Breast epithelium (tissue), 4 donors: ENCODE data around the gene AMZ1. TPM values are rescaled to one million over a fixed set of nuclear protein-coding genes. Genes with fewer than 3 reads are reported as not detected.

Experiments used
- DNase-seq, 2 donors: peaks; one replicate each; pipeline ENCODE4 v3.0.0-alpha.2; 2019; ENCODE audit warnings: low spot score in 2 of 2
- H3K27ac ChIP-seq, 2 donors: fragments of 200-600 bp; sonication (generic) in 1 of 2; one replicate each; pipeline ENCODE4 v1.5.1; 2016 to 2019; ENCODE audit warnings: mild to moderate bottlenecking in 1 of 2
- H3K27me3 ChIP-seq, 2 donors: fragments of 200-600 bp; sonication (generic) in 1 of 2; one replicate each; pipeline versions ENCODE4 v1.5.1 to v1.6.0; 2017 to 2019; ENCODE audit warnings: control low read depth in 1 of 2, mild to moderate bottlenecking in 1 of 2
- H3K36me3 ChIP-seq: fragments of 200-600 bp; one replicate; pipeline ENCODE4 v1.5.1; 2019
- H3K4me1 ChIP-seq, 2 donors: fragments of 200-600 bp; sonication (generic); one replicate each; pipeline ENCODE4 v1.5.1; 2016 to 2019; ENCODE audit warnings: control low read depth in 1 of 2
- H3K4me3 ChIP-seq, 3 donors: fragments of 200-600 bp; sonication (generic); 1 replicate in 2 of 3; 2 replicates in 1 of 3; pipeline ENCODE4 v1.5.1; 2016 to 2019; ENCODE audit warnings: mild to moderate bottlenecking in 3 of 3, moderate library complexity in 2 of 3
- H3K9me3 ChIP-seq, 2 donors: fragments of 200-600 bp; sonication (generic) in 1 of 2; one replicate each; pipeline ENCODE4 v1.5.1; 2016 to 2019; ENCODE audit warnings: control low read depth in 1 of 2
- POLR2A ChIP-seq: fragments of 450-650 bp; IDR thresholded peaks from one replicate; pipeline ENCODE4 v1.6.1; 2016; ENCODE audit warnings: antibody characterized with exemption, mild to moderate bottlenecking, moderate library complexity
- POLR2AphosphoS5 ChIP-seq, 3 donors: sonication (generic); formaldehyde crosslinking; IDR thresholded peaks; one replicate each; pipeline ENCODE4 v1.6.1; 2017; ENCODE audit warnings: antibody characterized with exemption in 3 of 3
- intact Hi-C: fragments of 100-400 bp; cut with DNase I; formaldehyde crosslinking; loops from one replicate; pipeline ENCODE4 v1.15.1; 2023; ENCODE audit warnings: low total_unique reads
- total RNA-seq, 3 donors: library from RNA; depleted of rRNA; stranded (reverse); fragments of >200 nt; gene quantifications; one replicate each; pipeline ENCODE4 v1.1.0, GENCODE V29; 2016
- TF ChIP-seq, protein P1 (sequence below), 3 donors: fragments of 450-650 bp; IDR thresholded peaks; one replicate each; pipeline ENCODE4 v1.5.1; 2016 to 2017; ENCODE audit warnings: antibody characterized with exemption in 3 of 3, mild to moderate bottlenecking in 3 of 3, moderate library complexity in 3 of 3

AMZ1 gene
- total RNA-seq, 3 donors from 2014 or later: 0.16 to 0.88 (median 0.33) TPM

DNA sequence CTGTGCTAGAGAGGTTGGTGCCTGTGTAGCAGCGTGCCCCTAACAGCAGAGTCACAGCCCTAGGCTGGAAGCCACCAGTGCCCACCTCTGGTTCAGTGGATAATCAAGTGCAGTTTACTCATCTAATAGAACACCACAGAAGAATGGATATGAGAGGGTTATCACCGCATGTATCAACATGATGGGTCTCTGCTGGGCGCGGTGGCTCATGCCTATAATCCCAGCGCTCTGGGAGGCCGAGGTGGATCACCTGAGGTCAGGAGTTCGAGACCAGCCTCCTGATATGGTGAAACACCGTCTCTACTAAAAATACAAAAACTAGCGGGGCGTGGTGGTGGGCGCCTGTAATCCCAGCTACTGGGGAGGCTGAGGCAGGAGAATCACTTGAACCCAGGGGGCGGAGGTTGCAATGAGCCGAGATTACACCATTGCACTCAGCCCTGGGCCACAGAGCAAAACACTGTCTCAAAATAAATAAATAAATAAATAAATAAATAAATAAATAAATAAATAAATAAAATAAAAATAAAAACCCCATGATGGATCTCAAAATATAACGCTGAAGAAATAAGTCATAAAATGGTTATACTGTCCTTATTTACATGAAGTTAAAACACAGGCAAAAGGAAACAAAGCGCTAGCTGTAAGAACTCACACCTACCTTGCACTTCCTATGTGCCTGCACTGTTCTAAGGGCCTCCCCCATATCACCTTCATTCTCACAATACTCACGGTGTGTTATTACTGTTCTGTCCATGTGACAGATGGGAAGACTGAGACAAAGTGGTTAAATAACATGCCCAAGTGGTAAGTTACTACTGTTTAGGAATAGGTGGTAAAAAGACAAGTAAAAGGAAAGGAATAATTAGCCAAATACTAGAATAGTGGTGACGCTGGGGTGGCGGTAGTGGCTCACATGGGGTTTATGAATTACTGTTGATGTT is 70.9 kb downstream of the AMZ1 start:
- Histone ChIP-seq H3K9me3 (no peaks in the 10 kb centered on the region), H3K27me3 (no peaks in the 10 kb centered on the region), H3K27ac (peak overlapping the region; percentile 78 to 99), H3K4me3 (no peak overlapping the region), H3K4me1 (peaks cover 10 to 25% of the 10 kb centered on the region in 2 donors), H3K36me3 (no peaks in the 10 kb centered on the region)
- no peak for TF ChIP-seq POLR2AphosphoS5 (IDR thresholded peaks at IDR 0.05)
- TF ChIP-seq POLR2A: no peak
- TF ChIP-seq, protein P1, sequence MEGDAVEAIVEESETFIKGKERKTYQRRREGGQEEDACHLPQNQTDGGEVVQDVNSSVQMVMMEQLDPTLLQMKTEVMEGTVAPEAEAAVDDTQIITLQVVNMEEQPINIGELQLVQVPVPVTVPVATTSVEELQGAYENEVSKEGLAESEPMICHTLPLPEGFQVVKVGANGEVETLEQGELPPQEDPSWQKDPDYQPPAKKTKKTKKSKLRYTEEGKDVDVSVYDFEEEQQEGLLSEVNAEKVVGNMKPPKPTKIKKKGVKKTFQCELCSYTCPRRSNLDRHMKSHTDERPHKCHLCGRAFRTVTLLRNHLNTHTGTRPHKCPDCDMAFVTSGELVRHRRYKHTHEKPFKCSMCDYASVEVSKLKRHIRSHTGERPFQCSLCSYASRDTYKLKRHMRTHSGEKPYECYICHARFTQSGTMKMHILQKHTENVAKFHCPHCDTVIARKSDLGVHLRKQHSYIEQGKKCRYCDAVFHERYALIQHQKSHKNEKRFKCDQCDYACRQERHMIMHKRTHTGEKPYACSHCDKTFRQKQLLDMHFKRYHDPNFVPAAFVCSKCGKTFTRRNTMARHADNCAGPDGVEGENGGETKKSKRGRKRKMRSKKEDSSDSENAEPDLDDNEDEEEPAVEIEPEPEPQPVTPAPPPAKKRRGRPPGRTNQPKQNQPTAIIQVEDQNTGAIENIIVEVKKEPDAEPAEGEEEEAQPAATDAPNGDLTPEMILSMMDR (IDR thresholded peaks at IDR 0.05): no peak
- DNase-seq: no peak
- intact Hi-C loops: no loop called here

DNA sequence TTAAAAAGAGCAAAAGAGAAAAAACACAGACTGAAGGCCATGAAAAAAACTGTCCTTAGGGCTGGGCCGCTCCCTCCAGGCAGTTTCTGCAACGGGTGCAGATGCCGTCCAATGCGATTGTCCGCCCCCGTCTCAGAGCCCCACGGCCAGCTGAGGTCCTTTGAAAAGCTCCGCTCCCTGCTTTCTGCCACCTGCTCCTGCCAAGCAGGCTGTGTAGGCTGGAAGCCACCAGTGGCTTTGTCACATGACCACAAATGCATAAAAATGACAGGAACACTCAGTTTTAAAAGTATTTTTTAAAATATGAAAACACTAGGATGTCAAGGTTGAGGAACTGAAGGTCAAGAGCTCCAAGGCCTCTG is 71.7 kb downstream of the AMZ1 start:
- H3K4me1 ChIP-seq: peaks cover 10 to 25% of the 10 kb centered on the region in 2 donors
- no peak overlapping the region for H3K4me3 ChIP-seq
- TF ChIP-seq POLR2AphosphoS5 (IDR thresholded peaks at IDR 0.05): no peak
- no peak for TF ChIP-seq POLR2A
- TF ChIP-seq, protein P1 (IDR thresholded peaks at IDR 0.05): no peak
- H3K36me3 ChIP-seq: no peaks in the 10 kb centered on the region
- H3K27ac ChIP-seq: peak overlapping the region; percentile 58 to 99
- no peaks in the 10 kb centered on the region for H3K9me3 ChIP-seq
- H3K27me3 ChIP-seq: no peaks in the 10 kb centered on the region
- DNase-seq: no peak
- intact Hi-C loops: loop anchor here (1.0 kb wide), 1 partner anchor 22 kb away; no protein-coding TSS in a partner anchor

DNA sequence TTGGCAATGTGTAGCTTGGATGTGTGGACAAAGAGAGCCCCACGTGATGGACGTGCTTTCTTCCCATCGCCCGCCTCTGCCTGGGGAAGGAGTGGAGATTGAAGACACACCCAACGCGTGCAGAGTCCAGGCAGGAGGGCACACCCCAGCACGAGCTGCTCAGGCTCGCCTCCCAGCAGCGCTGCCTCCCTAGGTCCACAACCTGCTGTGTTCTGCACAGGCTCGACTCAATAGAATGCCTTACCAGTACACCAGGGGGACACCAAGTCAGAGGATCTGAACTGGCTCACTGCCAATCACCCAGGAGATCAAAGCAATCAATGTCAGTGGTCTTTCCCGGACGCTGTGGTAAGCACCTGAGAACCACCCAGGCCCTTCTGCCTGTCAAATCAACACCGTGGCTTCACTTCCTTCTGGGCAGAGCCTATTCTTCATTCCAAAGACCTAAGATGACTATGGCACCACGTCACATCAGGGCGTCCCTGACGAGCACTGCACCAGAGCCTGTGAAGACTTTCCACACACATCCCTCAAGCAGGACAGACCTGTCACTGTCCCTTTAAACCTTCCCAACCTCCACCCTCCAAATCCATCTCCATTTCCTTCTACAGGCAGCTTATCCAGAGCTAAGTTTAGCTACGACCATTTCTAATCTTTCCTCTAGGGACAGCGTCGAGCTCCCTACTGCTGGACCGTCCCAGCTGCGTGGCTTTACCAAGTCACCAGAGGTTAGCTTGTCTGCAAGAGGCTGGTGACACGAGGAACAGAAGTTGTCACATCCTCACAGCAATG is 72.3 kb downstream of the AMZ1 start:
- Histone ChIP-seq H3K36me3 (no peaks in the 10 kb centered on the region), H3K4me3 (peak overlapping the region in 1 of 3 donors; percentile 12), H3K4me1 (peaks cover 10 to 25% of the 10 kb centered on the region in 2 donors), H3K27me3 (no peaks in the 10 kb centered on the region), H3K9me3 (no peaks in the 10 kb centered on the region), H3K27ac (peak overlapping the region; percentile 58 to 99)
- TF ChIP-seq, protein P1 (IDR thresholded peaks at IDR 0.05): peak in 1 of 3 donors; percentile 19
- no peak for TF ChIP-seq POLR2A
- TF ChIP-seq POLR2AphosphoS5 (IDR thresholded peaks at IDR 0.05): no peak
- DNase-seq: no peak
- intact Hi-C loops: loop anchor here (1.0 kb wide), 1 partner anchor 21 kb away; no protein-coding TSS in a partner anchor

DNA sequence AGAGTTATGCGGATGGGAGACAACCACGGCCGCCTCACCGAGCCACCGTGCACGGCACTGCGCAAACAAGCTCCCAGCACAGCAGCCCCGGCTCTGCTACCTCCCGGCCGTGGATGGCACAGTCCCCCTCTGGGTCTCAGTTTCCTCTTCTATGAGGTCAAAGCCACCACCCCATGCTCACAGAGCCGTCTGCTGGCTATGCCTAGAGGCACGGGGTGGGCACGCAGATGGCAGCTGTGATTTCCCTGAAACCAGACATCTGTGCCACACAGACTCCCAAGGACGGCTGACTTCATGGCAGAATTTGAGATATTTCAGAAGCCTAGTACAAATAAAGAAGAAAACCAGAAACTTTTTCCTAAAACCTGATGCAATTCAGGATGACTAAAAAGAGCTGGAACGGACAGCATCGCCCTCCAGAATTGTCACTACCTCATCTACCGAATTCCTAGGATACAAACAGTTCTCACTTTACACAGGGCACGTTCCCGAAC is 73.2 kb downstream of the AMZ1 start:
- H3K27ac ChIP-seq: peak overlapping the region; percentile 58 to 99
- no peak for DNase-seq
- no peak overlapping the region for H3K4me3 ChIP-seq

More for the DNA sequence above, 73.2 kb downstream of the AMZ1 start:
- intact Hi-C loops: no loop called here
- Histone ChIP-seq H3K9me3 (no peaks in the 10 kb centered on the region), H3K27me3 (no peaks in the 10 kb centered on the region), H3K4me1 (peaks cover 10 to 25% of the 10 kb centered on the region in 2 donors), H3K36me3 (no peaks in the 10 kb centered on the region)
- no peak for TF ChIP-seq POLR2A
- TF ChIP-seq POLR2AphosphoS5 (IDR thresholded peaks at IDR 0.05): no peak
- TF ChIP-seq, protein P1 (IDR thresholded peaks at IDR 0.05): no peak
